ENCODE data around the gene NPC1.
"Not testable (repeated sequence)": the region's sequence is repeated elsewhere in the genome, so short reads cannot be mapped to it uniquely, and the experiment has no call there.

NPC1 gene

DNA sequence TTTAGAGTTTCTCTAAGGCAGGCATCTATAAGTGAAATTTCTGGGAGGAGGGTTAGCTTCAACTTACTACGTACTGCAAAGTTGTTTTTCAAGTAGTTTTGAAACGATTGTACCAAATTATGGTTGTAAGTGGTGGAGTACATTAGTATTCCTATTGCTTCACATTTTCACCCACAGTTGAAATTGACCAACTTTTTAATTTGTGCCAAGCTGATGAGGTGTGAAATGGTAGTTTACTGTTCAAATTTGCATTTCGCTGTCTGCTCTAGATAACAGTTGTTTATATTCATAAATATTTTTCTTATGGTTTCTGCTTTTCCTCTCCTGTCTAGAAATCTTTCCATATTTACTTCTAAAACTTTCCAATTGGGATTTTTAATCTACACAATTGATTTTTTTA lies 18.6 kb downstream of the NPC1 start:
- TF ChIP-seq, protein P1, sequence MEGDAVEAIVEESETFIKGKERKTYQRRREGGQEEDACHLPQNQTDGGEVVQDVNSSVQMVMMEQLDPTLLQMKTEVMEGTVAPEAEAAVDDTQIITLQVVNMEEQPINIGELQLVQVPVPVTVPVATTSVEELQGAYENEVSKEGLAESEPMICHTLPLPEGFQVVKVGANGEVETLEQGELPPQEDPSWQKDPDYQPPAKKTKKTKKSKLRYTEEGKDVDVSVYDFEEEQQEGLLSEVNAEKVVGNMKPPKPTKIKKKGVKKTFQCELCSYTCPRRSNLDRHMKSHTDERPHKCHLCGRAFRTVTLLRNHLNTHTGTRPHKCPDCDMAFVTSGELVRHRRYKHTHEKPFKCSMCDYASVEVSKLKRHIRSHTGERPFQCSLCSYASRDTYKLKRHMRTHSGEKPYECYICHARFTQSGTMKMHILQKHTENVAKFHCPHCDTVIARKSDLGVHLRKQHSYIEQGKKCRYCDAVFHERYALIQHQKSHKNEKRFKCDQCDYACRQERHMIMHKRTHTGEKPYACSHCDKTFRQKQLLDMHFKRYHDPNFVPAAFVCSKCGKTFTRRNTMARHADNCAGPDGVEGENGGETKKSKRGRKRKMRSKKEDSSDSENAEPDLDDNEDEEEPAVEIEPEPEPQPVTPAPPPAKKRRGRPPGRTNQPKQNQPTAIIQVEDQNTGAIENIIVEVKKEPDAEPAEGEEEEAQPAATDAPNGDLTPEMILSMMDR (IDR thresholded peaks at IDR 0.05; ENCODE audit: control extremely low read depth, extremely low read depth, low read depth, missing control alignments) = no peak
- POLR2A ChIA-PET = no interaction called here
- CTCF ChIA-PET = interaction anchor here (1.6 kb wide), 1 partner anchor 18 kb away, joined by 4 read pairs; no protein-coding TSS in a partner anchor
- no peak for DNase-seq (ENCODE audit: extremely low spot score)

DNA sequence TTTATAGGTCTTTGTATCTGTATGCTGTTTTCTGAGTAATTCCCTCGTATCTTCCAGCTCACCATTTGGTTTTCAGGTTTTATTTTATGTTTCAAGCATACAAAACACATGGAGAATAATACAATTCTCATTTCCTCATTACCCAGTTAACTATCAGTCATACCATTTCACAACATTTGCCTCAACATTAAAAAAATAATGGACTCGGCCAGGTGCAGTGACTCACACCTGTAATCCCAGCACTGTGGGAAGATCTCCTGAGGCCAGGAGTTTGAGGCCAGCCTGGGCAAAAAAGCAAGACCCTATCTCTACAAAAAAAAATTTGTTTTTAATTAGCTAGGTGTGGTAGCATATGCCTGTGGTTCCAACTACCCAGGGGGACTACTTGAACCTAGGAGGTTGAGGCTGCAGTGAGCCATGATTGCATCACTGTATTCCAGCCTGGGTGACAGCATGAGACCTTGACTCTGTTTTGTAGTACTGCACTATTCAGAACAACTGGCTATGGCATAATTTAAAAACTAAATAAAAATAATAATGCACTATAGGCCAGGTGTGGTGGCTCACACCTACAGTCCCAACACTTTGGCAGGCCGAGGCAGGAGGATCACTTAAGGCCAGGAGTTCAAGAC lies 20.3 kb downstream of the NPC1 start:
- no peak for DNase-seq (ENCODE audit: extremely low spot score)
- CTCF ChIA-PET = no interaction called here
- POLR2A ChIA-PET = no interaction called here
- TF ChIP-seq, protein P1 (IDR thresholded peaks at IDR 0.05; ENCODE audit: control extremely low read depth, extremely low read depth, low read depth, missing control alignments) = no peak

DNA sequence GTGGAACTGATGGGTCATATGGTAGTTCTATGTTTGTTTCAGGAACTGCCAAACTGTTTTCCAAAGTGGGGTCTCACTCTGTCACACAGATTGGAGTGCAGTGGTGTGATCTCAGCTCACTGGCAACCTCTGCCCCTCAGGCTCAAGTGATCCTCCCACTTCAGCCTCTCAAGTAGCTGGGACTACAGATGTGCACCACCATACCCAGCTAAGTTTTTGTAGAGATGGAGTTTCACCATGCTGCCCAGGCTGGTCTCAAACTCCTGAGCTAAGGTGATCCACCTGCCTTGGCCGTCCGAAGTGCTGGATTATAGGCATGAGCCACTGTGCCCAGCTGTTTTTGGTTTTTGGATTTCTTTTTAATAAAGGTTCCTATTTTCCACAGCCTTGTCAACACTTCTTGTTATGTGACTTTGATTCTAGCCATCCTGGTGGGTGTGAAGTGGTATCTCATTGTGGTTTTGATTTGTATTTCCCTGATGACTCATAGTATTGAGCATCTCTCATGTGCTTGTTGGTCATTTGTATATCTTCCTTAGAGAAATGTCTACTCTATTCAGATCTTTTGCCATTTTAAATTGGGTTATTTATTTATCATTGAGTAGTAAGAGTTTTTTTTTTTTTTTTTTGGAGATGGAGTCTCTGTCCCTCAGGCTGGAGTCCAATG lies 22.8 kb downstream of the NPC1 start:
- POLR2A ChIA-PET = no interaction called here
- TF ChIP-seq, protein P1 (IDR thresholded peaks at IDR 0.05; ENCODE audit: control extremely low read depth, extremely low read depth, low read depth, missing control alignments) = no peak
- CTCF ChIA-PET = interaction anchor here (1.1 kb wide), 1 partner anchor 16 kb away, joined by 4 read pairs; no protein-coding TSS in a partner anchor
- no peak for DNase-seq (ENCODE audit: extremely low spot score)

DNA sequence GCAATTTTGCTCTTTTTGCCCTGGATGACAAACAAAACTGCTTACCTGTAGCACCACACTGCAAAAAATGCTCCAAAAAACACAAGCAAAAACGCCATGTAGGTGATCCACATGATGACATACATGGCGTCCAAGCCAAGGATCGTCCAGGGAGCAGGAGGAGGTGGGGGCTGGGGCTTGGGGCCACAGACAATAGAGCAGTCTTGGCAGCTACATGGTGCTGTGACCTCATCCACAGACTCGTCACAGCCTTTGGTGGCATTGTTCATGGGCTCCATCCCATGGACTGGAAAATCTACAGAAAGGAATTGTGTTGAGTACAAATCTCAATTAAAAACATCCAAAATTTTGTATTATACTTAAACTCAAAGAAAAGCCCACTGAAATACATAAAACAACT lies 26.1 kb downstream of the NPC1 start:
- TF ChIP-seq, protein P1 (IDR thresholded peaks at IDR 0.05; ENCODE audit: control extremely low read depth, extremely low read depth, low read depth, missing control alignments) = no peak
- POLR2A ChIA-PET = no interaction called here
- no peak for DNase-seq (ENCODE audit: extremely low spot score)
- CTCF ChIA-PET = interaction anchor here (1.0 kb wide), 1 partner anchor 10 kb away, joined by 3 read pairs; no protein-coding TSS in a partner anchor

DNA sequence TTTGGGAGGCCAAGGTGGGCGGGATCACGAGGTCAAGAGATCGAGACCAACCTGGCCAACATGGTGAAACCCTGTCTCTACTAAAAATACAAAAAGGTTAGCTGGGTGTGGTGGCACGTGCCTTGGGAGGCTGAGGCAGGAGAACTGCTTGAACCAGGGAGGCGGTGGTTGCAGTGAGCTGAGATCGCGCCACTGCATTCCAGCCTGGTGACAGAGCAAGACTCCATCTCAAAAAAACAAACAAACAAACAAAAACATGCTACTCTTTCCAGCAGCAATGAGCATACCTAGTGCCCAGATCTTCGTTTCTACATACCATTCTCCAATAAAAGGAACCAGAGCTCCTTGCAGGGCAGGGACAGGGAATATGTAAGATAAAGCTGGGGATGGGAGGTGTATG lies 28.8 kb downstream of the NPC1 start:
- POLR2A ChIA-PET; CTCF ChIA-PET; DNase-seq (ENCODE audit: extremely low spot score): not testable (repeated sequence)

DNA sequence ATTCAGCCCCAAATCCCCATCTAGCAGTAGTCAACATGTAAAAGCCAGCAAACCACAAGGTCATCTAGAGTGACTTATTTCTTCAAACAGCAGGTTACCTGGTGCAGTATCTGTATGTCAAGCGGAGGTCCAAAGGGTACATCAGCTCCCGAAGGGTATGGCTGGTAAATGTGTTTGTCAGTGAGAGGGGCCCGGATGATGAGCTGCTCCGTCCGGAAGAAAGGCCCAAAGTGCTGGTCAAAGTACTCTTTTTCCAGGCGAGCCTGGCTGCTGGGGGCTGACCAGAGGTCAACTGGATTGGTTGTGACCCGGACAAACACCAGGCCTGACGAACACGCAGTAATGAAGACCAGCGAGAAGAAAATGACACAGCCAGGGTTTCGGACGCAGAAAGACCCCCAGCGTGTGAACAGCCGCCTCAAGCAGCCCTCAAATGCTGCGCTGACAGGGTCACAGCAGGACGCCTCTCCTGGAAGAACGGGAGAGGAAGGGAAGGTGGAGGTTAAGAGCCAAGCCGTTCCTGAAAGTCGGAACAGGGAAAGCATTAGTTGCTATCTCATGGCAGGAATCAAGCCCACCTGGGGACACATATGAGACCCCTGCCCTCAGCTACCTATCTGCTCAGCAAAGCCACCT lies 30.0 kb downstream of the NPC1 start:
- TF ChIP-seq, protein P1 (IDR thresholded peaks at IDR 0.05; ENCODE audit: control extremely low read depth, extremely low read depth, low read depth, missing control alignments) = no peak
- no peak for DNase-seq (ENCODE audit: extremely low spot score)
- ChIA-PET CTCF (no interaction called here), POLR2A (no interaction called here)

DNA sequence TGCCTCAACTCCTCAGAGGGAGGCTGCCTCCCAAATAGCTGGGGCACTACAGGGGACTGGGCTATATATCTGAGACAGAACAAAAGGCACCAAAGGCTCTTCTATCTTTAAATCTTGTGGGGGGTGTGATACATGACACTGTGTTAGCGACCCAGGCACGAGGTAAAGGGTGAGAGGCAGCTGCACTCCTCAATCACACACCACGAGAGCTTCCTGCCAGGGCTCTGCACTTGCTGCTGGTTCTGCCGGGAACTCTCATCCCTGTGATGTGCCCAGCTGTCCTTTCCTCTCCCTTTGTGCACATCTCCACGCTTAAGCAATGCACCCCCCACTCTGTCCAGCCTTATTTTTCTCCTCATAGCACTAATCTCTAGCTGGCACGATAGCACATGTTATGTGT lies 32.4 kb downstream of the NPC1 start:
- CTCF ChIA-PET = interaction anchor here (2.0 to 3.4 kb wide), 2 partner anchors 14 to 38 kb away, joined by 8 to 10 read pairs; no protein-coding TSS in a partner anchor
- TF ChIP-seq, protein P1 (IDR thresholded peaks at IDR 0.05; ENCODE audit: control extremely low read depth, extremely low read depth, low read depth, missing control alignments) = no peak
- POLR2A ChIA-PET = interaction anchor here (1.1 kb wide), 1 partner anchor 39 kb away, joined by 3 read pairs; no protein-coding TSS in a partner anchor
- DNase-seq (ENCODE audit: extremely low spot score) = no peak

Data from GM10248 (cell line).